ENCODE data around the gene SCLT1. TPM values are rescaled to one million over a fixed set of nuclear protein-coding genes. Genes with fewer than 3 reads are reported as not detected.

The SCLT1 gene
- total RNA-seq, 1 donor = 14.1 TPM

- no peak for DNase-seq (ENCODE audit: insufficient read length, low spot score, missing footprints)
- Histone ChIP-seq H3K9me3 (ENCODE audit: low read depth, low read length) (no peaks in the 10 kb centered on the region), H3K4me3 (ENCODE audit: insufficient read depth, low read length) (no peak overlapping the region), H2AFZ (ENCODE audit: low read length) (no peak overlapping the region), H3K4me1 (ENCODE audit: insufficient read depth, low read length) (peaks cover 15% of the 10 kb centered on the region), H3K4me2 (ENCODE audit: insufficient read depth, low read length) (peak overlapping the region; percentile 23), H3K79me2 (ENCODE audit: insufficient read depth, low read length) (no peaks in the 10 kb centered on the region), H4K20me1 (ENCODE audit: insufficient read depth, low read length) (no peaks in the 10 kb centered on the region), H3K27ac (ENCODE audit: low read depth, low read length) (peak overlapping the region; percentile 15), H3K27me3 (ENCODE audit: insufficient read depth, low read length) (no peaks in the 10 kb centered on the region), H3K36me3 (ENCODE audit: insufficient read depth, low read length) (no peaks in the 10 kb centered on the region)
- TF ChIP-seq CTCF (IDR thresholded peaks at IDR 0.05; ENCODE audit: extremely low read depth, low read depth, low read length) = no peak
Observed at GRCh38 chr4:128950796-128951195, 142.5 kb downstream of the SCLT1 start.

- Histone ChIP-seq H3K36me3 (ENCODE audit: insufficient read depth, low read length) (peaks cover 9% of the 10 kb centered on the region), H3K27ac (ENCODE audit: low read depth, low read length) (no peak overlapping the region), H3K79me2 (ENCODE audit: insufficient read depth, low read length) (no peaks in the 10 kb centered on the region), H2AFZ (ENCODE audit: low read length) (no peak overlapping the region), H3K9me3 (ENCODE audit: low read depth, low read length) (no peaks in the 10 kb centered on the region), H3K4me1 (ENCODE audit: insufficient read depth, low read length) (peaks cover 13% of the 10 kb centered on the region), H3K27me3 (ENCODE audit: insufficient read depth, low read length) (no peaks in the 10 kb centered on the region), H4K20me1 (ENCODE audit: insufficient read depth, low read length) (no peaks in the 10 kb centered on the region), H3K4me2 (ENCODE audit: insufficient read depth, low read length) (no peak overlapping the region), H3K4me3 (ENCODE audit: insufficient read depth, low read length) (no peak overlapping the region)
- DNase-seq (ENCODE audit: insufficient read length, low spot score, missing footprints) = no peak
- no peak for TF ChIP-seq CTCF (IDR thresholded peaks at IDR 0.05; ENCODE audit: extremely low read depth, low read depth, low read length)
Observed at GRCh38 chr4:128946916-128947315, 146.4 kb downstream of the SCLT1 start.

- Histone ChIP-seq H3K4me2 (ENCODE audit: insufficient read depth, low read length) (no peak overlapping the region), H2AFZ (ENCODE audit: low read length) (no peak overlapping the region), H3K27ac (ENCODE audit: low read depth, low read length) (no peak overlapping the region), H4K20me1 (ENCODE audit: insufficient read depth, low read length) (no peaks in the 10 kb centered on the region), H3K9me3 (ENCODE audit: low read depth, low read length) (no peaks in the 10 kb centered on the region), H3K4me3 (ENCODE audit: insufficient read depth, low read length) (no peak overlapping the region), H3K79me2 (ENCODE audit: insufficient read depth, low read length) (no peaks in the 10 kb centered on the region), H3K27me3 (ENCODE audit: insufficient read depth, low read length) (no peaks in the 10 kb centered on the region), H3K36me3 (ENCODE audit: insufficient read depth, low read length) (peaks cover 10% of the 10 kb centered on the region), H3K4me1 (ENCODE audit: insufficient read depth, low read length) (no peaks in the 10 kb centered on the region)
- no peak for DNase-seq (ENCODE audit: insufficient read length, low spot score, missing footprints)
- TF ChIP-seq CTCF (IDR thresholded peaks at IDR 0.05; ENCODE audit: extremely low read depth, low read depth, low read length) = no peak
Observed at GRCh38 chr4:128942607-128943006, 150.7 kb downstream of the SCLT1 start.

- Histone ChIP-seq H3K36me3 (ENCODE audit: insufficient read depth, low read length) (peaks cover 10% of the 10 kb centered on the region), H2AFZ (ENCODE audit: low read length) (no peak overlapping the region), H3K27me3 (ENCODE audit: insufficient read depth, low read length) (no peaks in the 10 kb centered on the region), H3K4me1 (ENCODE audit: insufficient read depth, low read length) (no peaks in the 10 kb centered on the region), H4K20me1 (ENCODE audit: insufficient read depth, low read length) (no peaks in the 10 kb centered on the region), H3K27ac (ENCODE audit: low read depth, low read length) (no peak overlapping the region), H3K9me3 (ENCODE audit: low read depth, low read length) (no peaks in the 10 kb centered on the region), H3K4me3 (ENCODE audit: insufficient read depth, low read length) (no peak overlapping the region), H3K4me2 (ENCODE audit: insufficient read depth, low read length) (no peak overlapping the region), H3K79me2 (ENCODE audit: insufficient read depth, low read length) (no peaks in the 10 kb centered on the region)
- DNase-seq (ENCODE audit: insufficient read length, low spot score, missing footprints) = no peak
- TF ChIP-seq CTCF (IDR thresholded peaks at IDR 0.05; ENCODE audit: extremely low read depth, low read depth, low read length) = no peak
Observed at GRCh38 chr4:128940971-128941370, 152.4 kb downstream of the SCLT1 start.

All from osteoblast (primary cell).